ENCODE results near the gene G6PC3.

DNA sequence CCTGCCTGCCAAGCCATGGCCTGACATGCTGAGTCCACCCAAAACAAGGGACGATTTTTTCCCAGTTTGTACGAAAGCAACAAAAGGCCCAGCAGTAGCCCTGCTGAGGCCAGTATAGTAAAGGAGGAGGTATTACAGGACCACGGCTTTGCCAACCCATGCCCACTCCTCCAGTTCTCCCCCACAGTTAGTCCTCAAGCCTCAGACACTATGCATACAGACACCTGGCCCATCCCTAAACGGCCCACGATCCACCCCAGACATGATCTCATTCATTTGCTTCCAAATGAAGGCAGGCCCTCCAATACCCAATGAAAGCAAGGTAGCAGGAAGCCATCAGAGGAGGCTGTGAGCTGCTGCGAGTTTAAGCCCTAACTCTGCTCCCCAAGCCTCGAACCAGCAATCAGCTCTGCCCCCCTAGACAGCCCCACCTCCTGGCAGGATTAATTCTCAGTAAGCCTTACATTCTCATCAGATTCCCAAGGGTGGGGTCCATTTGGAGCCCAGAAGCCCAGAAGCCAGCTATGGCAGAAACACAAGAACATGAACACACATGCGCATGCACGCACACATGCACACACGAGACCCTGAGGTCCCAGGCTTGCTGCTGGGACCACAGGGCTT lies 48.0 kb downstream of the G6PC3 start:
- TF ChIP-seq, protein P1, sequence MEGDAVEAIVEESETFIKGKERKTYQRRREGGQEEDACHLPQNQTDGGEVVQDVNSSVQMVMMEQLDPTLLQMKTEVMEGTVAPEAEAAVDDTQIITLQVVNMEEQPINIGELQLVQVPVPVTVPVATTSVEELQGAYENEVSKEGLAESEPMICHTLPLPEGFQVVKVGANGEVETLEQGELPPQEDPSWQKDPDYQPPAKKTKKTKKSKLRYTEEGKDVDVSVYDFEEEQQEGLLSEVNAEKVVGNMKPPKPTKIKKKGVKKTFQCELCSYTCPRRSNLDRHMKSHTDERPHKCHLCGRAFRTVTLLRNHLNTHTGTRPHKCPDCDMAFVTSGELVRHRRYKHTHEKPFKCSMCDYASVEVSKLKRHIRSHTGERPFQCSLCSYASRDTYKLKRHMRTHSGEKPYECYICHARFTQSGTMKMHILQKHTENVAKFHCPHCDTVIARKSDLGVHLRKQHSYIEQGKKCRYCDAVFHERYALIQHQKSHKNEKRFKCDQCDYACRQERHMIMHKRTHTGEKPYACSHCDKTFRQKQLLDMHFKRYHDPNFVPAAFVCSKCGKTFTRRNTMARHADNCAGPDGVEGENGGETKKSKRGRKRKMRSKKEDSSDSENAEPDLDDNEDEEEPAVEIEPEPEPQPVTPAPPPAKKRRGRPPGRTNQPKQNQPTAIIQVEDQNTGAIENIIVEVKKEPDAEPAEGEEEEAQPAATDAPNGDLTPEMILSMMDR (IDR thresholded peaks at IDR 0.05; ENCODE audit: insufficient read depth, low read length), result no peak
- TF ChIP-seq, protein P2, sequence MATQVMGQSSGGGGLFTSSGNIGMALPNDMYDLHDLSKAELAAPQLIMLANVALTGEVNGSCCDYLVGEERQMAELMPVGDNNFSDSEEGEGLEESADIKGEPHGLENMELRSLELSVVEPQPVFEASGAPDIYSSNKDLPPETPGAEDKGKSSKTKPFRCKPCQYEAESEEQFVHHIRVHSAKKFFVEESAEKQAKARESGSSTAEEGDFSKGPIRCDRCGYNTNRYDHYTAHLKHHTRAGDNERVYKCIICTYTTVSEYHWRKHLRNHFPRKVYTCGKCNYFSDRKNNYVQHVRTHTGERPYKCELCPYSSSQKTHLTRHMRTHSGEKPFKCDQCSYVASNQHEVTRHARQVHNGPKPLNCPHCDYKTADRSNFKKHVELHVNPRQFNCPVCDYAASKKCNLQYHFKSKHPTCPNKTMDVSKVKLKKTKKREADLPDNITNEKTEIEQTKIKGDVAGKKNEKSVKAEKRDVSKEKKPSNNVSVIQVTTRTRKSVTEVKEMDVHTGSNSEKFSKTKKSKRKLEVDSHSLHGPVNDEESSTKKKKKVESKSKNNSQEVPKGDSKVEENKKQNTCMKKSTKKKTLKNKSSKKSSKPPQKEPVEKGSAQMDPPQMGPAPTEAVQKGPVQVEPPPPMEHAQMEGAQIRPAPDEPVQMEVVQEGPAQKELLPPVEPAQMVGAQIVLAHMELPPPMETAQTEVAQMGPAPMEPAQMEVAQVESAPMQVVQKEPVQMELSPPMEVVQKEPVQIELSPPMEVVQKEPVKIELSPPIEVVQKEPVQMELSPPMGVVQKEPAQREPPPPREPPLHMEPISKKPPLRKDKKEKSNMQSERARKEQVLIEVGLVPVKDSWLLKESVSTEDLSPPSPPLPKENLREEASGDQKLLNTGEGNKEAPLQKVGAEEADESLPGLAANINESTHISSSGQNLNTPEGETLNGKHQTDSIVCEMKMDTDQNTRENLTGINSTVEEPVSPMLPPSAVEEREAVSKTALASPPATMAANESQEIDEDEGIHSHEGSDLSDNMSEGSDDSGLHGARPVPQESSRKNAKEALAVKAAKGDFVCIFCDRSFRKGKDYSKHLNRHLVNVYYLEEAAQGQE (IDR thresholded peaks at IDR 0.05; ENCODE audit: insufficient replicate concordance, low read depth), result no peak
- TF ChIP-seq POLR2AphosphoS5 (IDR thresholded peaks at IDR 0.05; ENCODE audit: low read depth), result no peak
